Heart right ventricle (tissue), 16 donors: Measurements from ENCODE around the gene NIFK. TPM values are rescaled to one million over a fixed set of nuclear protein-coding genes. Genes with fewer than 3 reads are reported as not detected.
"Not testable (repeated sequence)": the region's sequence is repeated elsewhere in the genome, so short reads cannot be mapped to it uniquely, and the experiment has no call there.

ENCODE experiments used
- ATAC-seq, 8 donors: fragments of 200-7000 bp; cut with Tn5 transposase; one replicate each; pipeline ENCODE4 v1.9.1; 2020; ENCODE audit warnings: mild to moderate bottlenecking in 8 of 8, moderate library complexity in 8 of 8, moderate number of reproducible peaks in 1 of 8
- DNase-seq, 2 donors: peaks; one replicate each; pipeline ENCODE4 v3.0.0-alpha.2; 2020
- H3K27ac ChIP-seq, 10 donors: fragments of 200-600 bp; sonication (generic) in 2 of 10; one replicate each; pipeline versions ENCODE4 v1.5.0 to v1.8.0; 2020 to 2022; ENCODE audit warnings: mild to moderate bottlenecking in 3 of 10
- H3K27me3 ChIP-seq, 7 donors: fragments of 200-600 bp; one replicate each; pipeline ENCODE4 v1.8.0; 2021 to 2022; ENCODE audit warnings: mild to moderate bottlenecking in 2 of 7
- H3K36me3 ChIP-seq, 9 donors: fragments of 200-600 bp; sonication (generic) in 1 of 9; one replicate each; pipeline versions ENCODE4 v1.5.0 to v1.8.0; 2020 to 2022; ENCODE audit warnings: mild to moderate bottlenecking in 2 of 9
- H3K4me1 ChIP-seq, 9 donors: fragments of 200-600 bp; sonication (generic) in 1 of 9; one replicate each; pipeline versions ENCODE4 v1.5.0 to v1.8.0; 2020 to 2022; ENCODE audit warnings: mild to moderate bottlenecking in 4 of 9
- H3K4me3 ChIP-seq, 10 donors: fragments of 200-600 bp; sonication (generic) in 2 of 10; one replicate each; pipeline versions ENCODE4 v1.5.0 to v1.8.0; 2020 to 2022; ENCODE audit warnings: mild to moderate bottlenecking in 7 of 10, moderate library complexity in 2 of 10
- H3K9me3 ChIP-seq, 11 donors: fragments of 200-600 bp in 10 of 11; sonication (generic) in 2 of 11; one replicate each; pipeline versions ENCODE4 v1.5.0 to v1.8.0; 2013 to 2022; ENCODE audit warnings: mild to moderate bottlenecking in 2 of 11, control low read depth in 1 of 11, moderate library complexity in 1 of 11
- WGBS, 2 donors: extraction: QIAGEN DNeasy Blood & Tissue Kit; methylation state at CpG; one replicate each; pipeline ENCODE4 v1.1.7; 2013; ENCODE audit warnings: inconsistent platforms in 1 of 2; 5-methylcytosine and 5-hydroxymethylcytosine counted together
- intact Hi-C, 10 donors: fragments of 100-400 bp; cut with DNase I; formaldehyde crosslinking; loops; one replicate each; pipeline versions ENCODE4 v1.11.1 to v1.14.2; 2022
- polyA plus RNA-seq, 2 donors: library from polyadenylated mRNA; stranded (reverse); fragments of 200-250 nt; gene quantifications; one replicate each; pipeline ENCODE4 v1.2.3, GENCODE V29; 2013
- total RNA-seq, 10 donors: library from RNA; stranded (reverse); fragmentation: NEBNext Ultra II Directional in 3 of 10; extraction: Animal tissue kit (Norgen Biotek cat#: 25700) in 3 of 10; gene quantifications; one replicate each; pipeline versions ENCODE4 v1.2.1 to v1.2.4, GENCODE V29; 2021 to 2023
- TF ChIP-seq, protein P1 (sequence below), 9 donors: fragments of 200-600 bp; sonication (generic) in 2 of 9; IDR thresholded peaks; one replicate each; pipeline versions ENCODE4 v1.5.0 to v1.8.0; 2021 to 2022; ENCODE audit warnings: antibody characterized with exemption in 9 of 9, mild to moderate bottlenecking in 5 of 9, moderate library complexity in 1 of 9
- donor health status: Arrhythmogenic right ventricular cardiomyopathy.
- donor health status: ischemic (EF 13 %, LVEDD 7.1; RV severe dilation, severe dysfunction).
- donor health status: healthy with polysubstance abuse.
- donor health status: DM: no; HTN: yes; CAD: no.
- donor health status: DM: no; HTN: no; CAD: no.
- donor health status: ischemic (EF 25% LVEDD 6.9; RV normal size, moderate dysfunction).
- donor health status: ischemic (EF 25% LVEDD 5.7; RV mildly dilated, moderate dysfunction).
- donor health status: healthy.
- donor health status: DM: yes; HTN: yes; CAD: no.
- donor health status: Ischemic cardiomyopathy.
- donor health status: ischemic (EF 35%, LVEDD 5.7; RV mildly dilated, moderate dysfunction).
- donor health status: nonischemic (EF 11% LVEDD 7.7; RV severe dilation, severe dysfunction).
- donor health status: DM: yes; HTN: yes; CAD: no.
- donor health status: PGD.
- donor health status: ischemic (EF 29% LVEDD 5.4; RV normal size, mild dysfunction).
- donor health status: nonischemic (EF 23%, LVEDD 6.1; RV moderate dilation, normal function).

Gene NIFK
- total and polyA plus RNA-seq, 12 donors, result 20.8 to 37.6 (median 26.6) TPM

DNA sequence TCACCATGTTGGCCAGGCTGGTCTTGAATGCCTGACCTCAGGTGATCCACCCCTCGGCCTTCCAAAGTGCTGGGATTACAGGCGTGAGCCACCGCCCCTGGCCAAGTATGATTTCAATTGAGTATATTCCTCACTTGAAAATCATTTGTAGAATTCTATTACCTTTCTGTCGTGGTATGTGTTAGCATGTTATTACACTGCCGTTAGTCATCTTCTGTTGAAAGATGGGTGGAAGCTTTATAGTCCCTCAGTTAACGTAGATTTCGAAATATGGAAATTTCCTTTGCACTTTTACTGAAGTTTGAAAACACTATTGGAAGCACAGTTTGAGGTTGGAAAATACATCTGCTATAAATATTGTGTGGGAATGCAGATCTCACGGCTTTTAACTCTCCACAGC lies 14.7 kb downstream of the NIFK start:
- 77 to 85% methylated on average over 8 of the region's 8 CpGs for WGBS, 2 donors
- intact Hi-C loops, result loop anchor here in 4 of 10 donors (2.0 to 10.0 kb wide), 3 partner anchors 317 to 320 kb away; no protein-coding TSS in a partner anchor
- no peaks in the 10 kb centered on the region for H3K9me3 ChIP-seq
- TF ChIP-seq, protein P1, sequence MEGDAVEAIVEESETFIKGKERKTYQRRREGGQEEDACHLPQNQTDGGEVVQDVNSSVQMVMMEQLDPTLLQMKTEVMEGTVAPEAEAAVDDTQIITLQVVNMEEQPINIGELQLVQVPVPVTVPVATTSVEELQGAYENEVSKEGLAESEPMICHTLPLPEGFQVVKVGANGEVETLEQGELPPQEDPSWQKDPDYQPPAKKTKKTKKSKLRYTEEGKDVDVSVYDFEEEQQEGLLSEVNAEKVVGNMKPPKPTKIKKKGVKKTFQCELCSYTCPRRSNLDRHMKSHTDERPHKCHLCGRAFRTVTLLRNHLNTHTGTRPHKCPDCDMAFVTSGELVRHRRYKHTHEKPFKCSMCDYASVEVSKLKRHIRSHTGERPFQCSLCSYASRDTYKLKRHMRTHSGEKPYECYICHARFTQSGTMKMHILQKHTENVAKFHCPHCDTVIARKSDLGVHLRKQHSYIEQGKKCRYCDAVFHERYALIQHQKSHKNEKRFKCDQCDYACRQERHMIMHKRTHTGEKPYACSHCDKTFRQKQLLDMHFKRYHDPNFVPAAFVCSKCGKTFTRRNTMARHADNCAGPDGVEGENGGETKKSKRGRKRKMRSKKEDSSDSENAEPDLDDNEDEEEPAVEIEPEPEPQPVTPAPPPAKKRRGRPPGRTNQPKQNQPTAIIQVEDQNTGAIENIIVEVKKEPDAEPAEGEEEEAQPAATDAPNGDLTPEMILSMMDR (IDR thresholded peaks at IDR 0.05), result no peak
- peaks cover 0 to 16% (median 5%) of the 10 kb centered on the region in 9 donors for H3K36me3 ChIP-seq
- no peaks in the 10 kb centered on the region for H3K27me3 ChIP-seq
- no peak overlapping the region for H3K27ac ChIP-seq
- ATAC-seq (no peak), DNase-seq (no peak)
- no peak overlapping the region for H3K4me3 ChIP-seq
- H3K4me1 ChIP-seq, result peaks cover 0 to 20% (median 0%) of the 10 kb centered on the region in 9 donors

DNA sequence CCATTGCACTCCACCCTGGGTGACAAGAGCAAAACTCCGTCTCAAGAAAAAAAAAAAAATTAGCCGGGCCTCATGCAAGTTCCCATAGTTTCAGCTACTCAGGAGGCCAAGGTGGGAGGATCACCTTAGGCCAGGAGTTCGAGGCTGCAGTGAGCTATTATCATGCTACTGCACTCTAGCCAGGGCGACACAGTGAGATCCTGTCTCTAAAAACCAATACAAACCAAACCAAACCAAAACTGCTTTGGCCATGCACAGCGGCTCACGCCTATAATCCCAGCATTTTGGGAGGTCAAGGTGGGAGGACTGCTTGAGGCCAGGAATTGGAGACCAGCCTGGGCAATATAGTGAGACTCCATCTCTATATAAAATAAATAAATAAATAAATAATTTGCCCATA lies 19.1 kb downstream of the NIFK start:
- 98 to 99% methylated on average over 6 of the region's 6 CpGs for WGBS, 2 donors
- DNase-seq (no peak), ATAC-seq (no peak)
- intact Hi-C loops, result loop anchor here in 8 of 10 donors (2.0 to 10.0 kb wide), 11 partner anchors 55 to 593 kb away; partner anchors contain the start of gene RNU4ATAC (in 3 of the 8)
- Histone ChIP-seq H3K4me3 (no peak overlapping the region), H3K27ac (no peak overlapping the region), H3K27me3 (no peaks in the 10 kb centered on the region), H3K36me3 (no peaks in the 10 kb centered on the region), H3K4me1 (peaks cover 0 to 23% (median 8%) of the 10 kb centered on the region in 9 donors), H3K9me3 (no peaks in the 10 kb centered on the region)
- TF ChIP-seq, protein P1 (IDR thresholded peaks at IDR 0.05), result no peak

DNA sequence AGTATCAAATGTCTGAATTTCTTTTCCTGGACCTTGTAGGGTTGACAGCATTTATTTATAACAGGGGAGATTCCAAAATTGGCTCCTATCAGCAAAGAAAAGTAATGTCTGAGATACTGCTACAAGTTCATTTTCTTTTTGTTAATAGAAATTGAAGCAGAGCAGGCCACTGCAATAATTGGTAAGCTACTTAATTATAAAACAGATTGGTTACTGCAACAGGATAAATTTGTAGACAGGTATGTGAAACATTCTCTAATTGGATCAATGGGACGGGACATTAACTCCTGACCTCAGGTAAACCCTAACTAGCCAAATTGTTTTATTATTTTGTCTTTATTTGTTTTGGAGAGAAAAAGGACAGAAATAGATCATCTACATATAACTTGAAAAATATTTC lies 20.5 kb downstream of the NIFK start:
- TF ChIP-seq, protein P1 (IDR thresholded peaks at IDR 0.05), result no peak
- intact Hi-C loops, result loop anchor here in 8 of 10 donors (2.0 to 10.0 kb wide), 11 partner anchors 54 to 591 kb away; partner anchors contain the start of gene RNU4ATAC (in 3 of the 8)
- 39 to 45% methylated on average over 1 of the region's 1 CpG for WGBS, 2 donors
- H3K36me3 ChIP-seq, result no peaks in the 10 kb centered on the region
- no peak overlapping the region for H3K4me3 ChIP-seq
- no peak for DNase-seq
- no peaks in the 10 kb centered on the region for H3K9me3 ChIP-seq
- ATAC-seq, result no peak
- peak overlapping the region in 2 of 10 donors; percentile 33 for H3K27ac ChIP-seq
- H3K4me1 ChIP-seq, result peaks cover 0 to 23% (median 7%) of the 10 kb centered on the region in 9 donors
- no peaks in the 10 kb centered on the region for H3K27me3 ChIP-seq

DNA sequence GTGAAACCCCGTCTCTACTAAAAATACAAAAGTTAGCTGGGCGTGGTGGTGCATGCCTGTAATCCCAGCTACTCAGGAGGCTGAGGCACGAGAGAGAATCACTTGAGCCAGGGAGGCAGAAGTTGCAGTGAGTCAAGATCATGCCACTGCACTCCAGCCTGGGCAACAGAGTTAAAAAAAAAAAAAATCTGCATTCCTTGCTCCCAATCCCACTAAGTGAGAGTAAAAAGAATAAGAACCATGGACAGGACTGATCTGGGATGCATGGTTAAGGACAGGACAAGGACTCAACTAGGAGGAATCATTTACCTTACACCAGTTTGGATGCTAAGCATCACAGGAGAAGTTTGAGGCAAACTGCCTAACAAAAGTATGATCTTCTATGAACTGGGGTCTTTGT lies 25.2 kb downstream of the NIFK start:
- peaks cover 0 to 10% (median 4%) of the 10 kb centered on the region in 9 donors for H3K4me1 ChIP-seq
- not testable (repeated sequence) for H3K36me3 ChIP-seq, H3K9me3 ChIP-seq, DNase-seq, H3K27me3 ChIP-seq, H3K27ac ChIP-seq, H3K4me3 ChIP-seq, ATAC-seq
- 82 to 90% methylated on average over 2 to 3 of the region's 3 CpGs for WGBS, 2 donors
- intact Hi-C loops, result loop anchor here in 6 of 10 donors (5.0 to 10.0 kb wide), 5 partner anchors 117 to 587 kb away; no protein-coding TSS in a partner anchor

DNA sequence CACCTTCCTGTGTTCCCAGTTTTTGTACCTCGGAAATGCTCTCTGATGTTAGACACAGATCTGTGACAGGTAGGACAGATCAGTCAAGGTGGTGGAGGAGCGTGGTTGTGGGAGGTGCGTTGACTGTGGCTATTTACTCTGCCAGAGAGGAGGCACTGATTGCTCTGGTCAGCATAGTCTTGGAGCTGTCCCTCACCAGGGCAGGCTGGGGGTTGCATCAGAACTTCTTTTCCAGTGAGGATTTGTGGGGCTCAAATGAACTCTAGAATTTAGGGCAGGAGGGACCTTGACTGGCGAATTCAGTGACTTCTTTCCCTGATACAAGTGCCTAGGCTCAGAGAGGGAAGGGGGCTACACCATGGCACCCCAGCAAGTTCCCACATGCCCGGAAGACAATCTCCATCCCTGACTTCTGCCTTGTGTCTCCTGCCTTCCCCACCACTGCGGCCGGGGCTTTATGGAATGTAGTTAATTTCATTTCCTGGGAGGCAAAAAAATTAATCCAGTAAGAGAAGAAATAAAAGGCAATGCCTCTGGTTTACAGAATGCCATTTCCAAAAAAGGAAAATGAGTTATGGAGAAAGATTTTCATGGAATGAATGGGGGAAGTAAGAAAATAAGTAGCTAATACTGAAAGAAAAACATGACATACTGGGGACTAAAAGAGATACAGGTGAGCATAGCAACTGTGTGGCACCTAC lies 26.1 kb downstream of the NIFK start:
- Histone ChIP-seq H3K9me3 (no peaks in the 10 kb centered on the region), H3K27ac (no peak overlapping the region), H3K36me3 (no peaks in the 10 kb centered on the region), H3K4me3 (no peak overlapping the region), H3K27me3 (no peaks in the 10 kb centered on the region), H3K4me1 (peaks cover 0 to 1% (median 0%) of the 10 kb centered on the region in 9 donors)
- ATAC-seq (no peak), DNase-seq (no peak)
- 79 to 85% methylated on average over 7 of the region's 7 CpGs for WGBS, 2 donors
- intact Hi-C loops, result loop anchor here in 6 of 10 donors (5.0 to 10.0 kb wide), 5 partner anchors 116 to 586 kb away; no protein-coding TSS in a partner anchor
- TF ChIP-seq, protein P1 (IDR thresholded peaks at IDR 0.05), result no peak
